Measurements from ENCODE around the gene PRSS27. TPM values are rescaled to one million over a fixed set of nuclear protein-coding genes. Genes with fewer than 3 reads are reported as not detected.

Gene PRSS27
- total RNA-seq, 4 donors from 2014 or later: 1.3 to 4.2 (median 2.4) TPM

DNA sequence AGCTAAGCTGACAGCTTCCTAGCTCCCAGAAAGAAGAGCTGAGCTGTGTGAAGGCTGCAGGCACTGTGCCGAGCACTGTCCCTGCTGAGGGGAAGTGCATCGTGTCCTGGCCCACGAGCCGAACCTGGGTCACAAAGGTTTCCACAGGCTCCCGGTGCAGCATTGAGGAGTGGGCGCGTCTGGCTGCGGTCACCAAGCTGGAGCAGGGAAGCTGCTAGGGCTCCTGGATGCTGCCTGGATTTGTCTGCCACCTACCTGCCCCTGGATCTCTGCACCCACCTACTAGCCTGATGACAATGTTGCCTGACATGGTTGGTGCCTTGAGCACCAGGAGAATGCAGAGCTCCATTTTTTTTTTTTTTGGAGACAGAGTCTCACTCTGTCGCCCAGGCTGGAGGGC lies 25.9 kb upstream of the PRSS27 start:
- no peaks in the 10 kb centered on the region for H3K27me3 ChIP-seq
- no peak overlapping the region for H3K27ac ChIP-seq
- no peak overlapping the region for H3K4me3 ChIP-seq
- no peak for TF ChIP-seq POLR2A (IDR thresholded peaks at IDR 0.05)
- TF ChIP-seq, protein P1, sequence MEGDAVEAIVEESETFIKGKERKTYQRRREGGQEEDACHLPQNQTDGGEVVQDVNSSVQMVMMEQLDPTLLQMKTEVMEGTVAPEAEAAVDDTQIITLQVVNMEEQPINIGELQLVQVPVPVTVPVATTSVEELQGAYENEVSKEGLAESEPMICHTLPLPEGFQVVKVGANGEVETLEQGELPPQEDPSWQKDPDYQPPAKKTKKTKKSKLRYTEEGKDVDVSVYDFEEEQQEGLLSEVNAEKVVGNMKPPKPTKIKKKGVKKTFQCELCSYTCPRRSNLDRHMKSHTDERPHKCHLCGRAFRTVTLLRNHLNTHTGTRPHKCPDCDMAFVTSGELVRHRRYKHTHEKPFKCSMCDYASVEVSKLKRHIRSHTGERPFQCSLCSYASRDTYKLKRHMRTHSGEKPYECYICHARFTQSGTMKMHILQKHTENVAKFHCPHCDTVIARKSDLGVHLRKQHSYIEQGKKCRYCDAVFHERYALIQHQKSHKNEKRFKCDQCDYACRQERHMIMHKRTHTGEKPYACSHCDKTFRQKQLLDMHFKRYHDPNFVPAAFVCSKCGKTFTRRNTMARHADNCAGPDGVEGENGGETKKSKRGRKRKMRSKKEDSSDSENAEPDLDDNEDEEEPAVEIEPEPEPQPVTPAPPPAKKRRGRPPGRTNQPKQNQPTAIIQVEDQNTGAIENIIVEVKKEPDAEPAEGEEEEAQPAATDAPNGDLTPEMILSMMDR (IDR thresholded peaks at IDR 0.05): no peak
- no peak for TF ChIP-seq EP300 (IDR thresholded peaks at IDR 0.05)
- H3K9me3 ChIP-seq: no peaks in the 10 kb centered on the region
- no peak for DNase-seq (ENCODE audit: low spot score in 2 of 2)
- peaks cover 0 to 10% (median 0%) of the 10 kb centered on the region in 3 donors for H3K36me3 ChIP-seq
- H3K4me1 ChIP-seq: peaks cover 0 to 2% (median under 1%) of the 10 kb centered on the region in 4 donors
- 72 to 80% methylated on average over 6 to 9 of the region's 9 CpGs for WGBS, 2 donors

DNA sequence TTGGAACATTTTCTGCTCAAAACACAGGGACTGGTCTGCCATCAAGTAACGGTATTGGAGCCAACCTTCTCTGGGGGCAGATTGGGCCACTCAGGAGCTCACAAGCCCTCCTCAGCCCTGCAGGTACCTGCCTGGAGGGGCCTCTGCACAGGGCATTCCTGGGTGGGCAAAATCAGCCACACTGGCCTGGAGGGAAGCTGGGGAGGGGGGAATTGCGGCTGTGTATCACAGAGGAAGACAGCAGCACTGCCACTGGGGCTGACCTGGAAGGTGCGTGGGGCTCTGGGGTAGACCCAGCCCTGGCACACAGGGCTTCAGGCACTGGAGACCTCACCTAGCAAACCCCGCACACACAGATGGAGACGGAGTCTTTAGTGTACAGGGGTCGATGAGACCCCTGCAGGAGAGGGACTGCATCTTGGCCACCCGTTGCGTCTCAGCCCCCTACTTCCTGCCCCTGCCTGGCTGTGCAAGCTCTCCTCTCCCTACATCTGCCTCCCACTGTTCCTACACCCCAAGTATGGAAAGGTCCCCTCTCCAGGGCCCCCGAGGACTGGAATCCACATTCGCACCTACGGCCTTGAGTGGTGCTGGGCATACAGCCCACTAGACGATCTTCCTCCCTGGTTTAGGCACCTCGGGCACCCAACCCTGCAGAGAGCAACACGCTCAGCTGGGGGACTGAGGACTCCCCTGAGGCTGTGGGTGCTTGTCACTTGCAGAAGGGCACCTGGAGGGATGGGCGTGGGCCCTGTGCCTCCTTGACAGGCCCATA lies 25.3 kb upstream of the PRSS27 start:
- 65 to 78% methylated on average over 15 of the region's 15 CpGs for WGBS, 2 donors
- Histone ChIP-seq H3K27me3 (no peaks in the 10 kb centered on the region), H3K27ac (no peak overlapping the region), H3K9me3 (no peaks in the 10 kb centered on the region), H3K4me3 (no peak overlapping the region), H3K36me3 (peaks cover 0 to 10% (median 0%) of the 10 kb centered on the region in 3 donors), H3K4me1 (no peaks in the 10 kb centered on the region)
- TF ChIP-seq, protein P1 (IDR thresholded peaks at IDR 0.05): no peak
- no peak for TF ChIP-seq POLR2A (IDR thresholded peaks at IDR 0.05)
- TF ChIP-seq EP300 (IDR thresholded peaks at IDR 0.05): no peak
- DNase-seq (ENCODE audit: low spot score in 2 of 2): no peak

DNA sequence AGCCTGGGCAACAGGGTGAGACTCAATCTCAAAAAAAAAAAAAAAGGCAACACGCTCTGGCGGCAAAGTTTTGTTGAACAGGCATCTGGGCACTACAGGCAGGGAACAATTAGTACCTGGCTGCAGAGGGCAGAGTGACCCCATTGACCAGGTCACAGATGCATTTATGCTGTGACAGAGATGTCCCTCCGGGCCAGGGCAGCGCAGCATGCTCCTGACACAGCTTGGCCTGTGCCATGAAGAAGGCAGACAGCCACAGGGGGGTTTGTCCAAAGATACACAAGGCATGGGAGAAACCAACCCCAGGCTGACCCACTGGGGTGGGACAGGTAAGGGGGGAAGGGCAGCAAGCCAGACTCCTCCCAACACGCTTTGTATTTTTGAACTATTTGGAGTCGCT lies 24.7 kb upstream of the PRSS27 start:
- peaks cover 0 to 1% of the 10 kb centered on the region in 2 donors for H3K27me3 ChIP-seq
- H3K36me3 ChIP-seq: peaks cover 0 to 10% (median 0%) of the 10 kb centered on the region in 3 donors
- WGBS, 2 donors: 89% methylated on average over 6 of the region's 6 CpGs
- TF ChIP-seq, protein P1 (IDR thresholded peaks at IDR 0.05): no peak
- no peak for TF ChIP-seq POLR2A (IDR thresholded peaks at IDR 0.05)
- TF ChIP-seq EP300 (IDR thresholded peaks at IDR 0.05): no peak
- no peaks in the 10 kb centered on the region for H3K4me1 ChIP-seq
- no peak overlapping the region for H3K4me3 ChIP-seq
- DNase-seq (ENCODE audit: low spot score in 2 of 2): no peak
- no peak overlapping the region for H3K27ac ChIP-seq
- H3K9me3 ChIP-seq: no peaks in the 10 kb centered on the region

DNA sequence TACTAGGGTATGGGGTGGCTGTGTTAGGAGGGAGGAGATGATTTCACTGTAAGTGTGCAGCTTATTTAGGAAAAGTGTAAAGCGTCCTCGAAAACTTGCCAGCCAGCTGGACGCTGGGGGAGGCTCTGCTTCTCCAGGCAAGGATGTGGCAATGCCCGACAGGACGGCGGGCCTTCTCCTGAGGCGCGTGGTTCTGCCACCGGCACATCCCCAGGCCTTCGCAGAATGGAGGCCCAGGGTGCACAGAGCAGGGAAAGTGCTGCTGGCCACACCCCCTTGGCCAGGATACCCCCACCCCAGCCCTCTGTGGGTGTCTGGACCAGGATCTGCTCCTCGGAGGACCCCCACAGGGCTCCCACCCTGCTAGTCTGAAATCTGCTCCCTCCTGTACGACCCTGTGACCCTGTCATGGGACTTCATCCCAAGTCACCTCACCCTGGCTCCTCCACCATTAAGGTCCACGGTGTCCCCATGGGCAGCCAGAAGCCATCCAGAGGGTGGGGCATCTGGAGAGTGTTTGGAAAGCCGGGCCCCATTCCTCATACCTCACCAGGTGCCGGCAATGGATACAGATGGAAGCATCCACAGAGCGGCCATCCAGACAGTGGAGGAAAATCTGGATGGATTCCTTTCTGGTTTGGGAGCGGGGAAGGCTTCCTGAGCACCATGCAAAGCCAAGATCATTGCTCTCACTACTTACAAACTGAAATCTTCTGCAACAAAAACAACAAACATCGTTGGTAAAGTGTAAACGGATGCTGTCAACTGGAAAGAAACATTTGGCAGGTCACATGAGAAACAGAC lies 23.2 kb upstream of the PRSS27 start:
- TF ChIP-seq EP300 (IDR thresholded peaks at IDR 0.05) (no peak), POLR2A (IDR thresholded peaks at IDR 0.05) (no peak)
- TF ChIP-seq, protein P1 (IDR thresholded peaks at IDR 0.05): no peak
- Histone ChIP-seq H3K9me3 (no peaks in the 10 kb centered on the region), H3K4me1 (no peaks in the 10 kb centered on the region), H3K27me3 (peaks cover 0 to 8% of the 10 kb centered on the region in 2 donors), H3K4me3 (no peak overlapping the region), H3K36me3 (peaks cover 0 to 10% (median 0%) of the 10 kb centered on the region in 3 donors), H3K27ac (no peak overlapping the region)
- DNase-seq (ENCODE audit: low spot score in 2 of 2): no peak
- WGBS, 2 donors: 88 to 92% methylated on average over 17 to 19 of the region's 19 CpGs
